ENCODE results near the gene FOSL1. TPM values are rescaled to one million over a fixed set of nuclear protein-coding genes. Genes with fewer than 3 reads are reported as not detected.

The FOSL1 gene
- total and polyA plus RNA-seq, 2 of the 13 experiments (the other 11 are each of a cell fraction or from before 2014, with no cell fraction given) = 4.0 to 4.1 TPM

GRCh38 chr11:65890324-65891218 lies 9.6 kb downstream of the FOSL1 start, which contains the start of gene CCDC85B (continued):
- TF ChIP-seq KIAA2018 (CRISPR knock-in tag; IDR thresholded peaks at IDR 0.05; ENCODE audit: borderline replicate concordance) = no peak
- no peak; the same call in 1 of the 2 replicates for TF ChIP-seq TGIF2 (CRISPR knock-in tag; IDR thresholded peaks at IDR 0.05)
- no peak for TF ChIP-seq TCF12 (IDR thresholded peaks at IDR 0.05)
- TF ChIP-seq TCF12 (CRISPR knock-in tag; IDR thresholded peaks at IDR 0.05) = no peak; the same call in 1 of the 2 replicates
- no peak for TF ChIP-seq SNAI1 (CRISPR knock-in tag; IDR thresholded peaks at IDR 0.05; ENCODE audit: borderline replicate concordance)
- TF ChIP-seq RFX5 (IDR thresholded peaks at IDR 0.05; ENCODE audit: low read depth, low read length) = 0 out of 2 replicates have a peak, but pooled peaks have one; percentile 19
- TF ChIP-seq HDAC2 (CRISPR knock-in tag; IDR thresholded peaks at IDR 0.05) = no peak
- TF ChIP-seq EED (CRISPR knock-in tag; IDR thresholded peaks at IDR 0.05) = peak; percentile 80
- TF ChIP-seq GLMP (CRISPR knock-in tag; IDR thresholded peaks at IDR 0.05; ENCODE audit: borderline replicate concordance) = no peak
- no peak for TF ChIP-seq ZFP36L2 (CRISPR knock-in tag; IDR thresholded peaks at IDR 0.05)
- TF ChIP-seq ZNF878 (CRISPR knock-in tag; IDR thresholded peaks at IDR 0.05) = peak; percentile 46; the same call in 1 of the 2 replicates
- peak; percentile 97; the same call in 1 of the 2 replicates for TF ChIP-seq ZNF790 (CRISPR knock-in tag; IDR thresholded peaks at IDR 0.05; ENCODE audit: borderline replicate concordance)
- TF ChIP-seq DR1 (CRISPR knock-in tag; IDR thresholded peaks at IDR 0.05) = peak; percentile 57
- TF ChIP-seq STAT5B (CRISPR knock-in tag; IDR thresholded peaks at IDR 0.05) = no peak
- TF ChIP-seq ZNF570 (CRISPR knock-in tag; IDR thresholded peaks at IDR 0.05; ENCODE audit: borderline replicate concordance) = no peak
- 0 out of 2 replicates have a peak, but pooled peaks have one; percentile 25 for TF ChIP-seq ZFP91 (CRISPR knock-in tag; IDR thresholded peaks at IDR 0.05; ENCODE audit: borderline replicate concordance)
- TF ChIP-seq ZNF343 (CRISPR knock-in tag; IDR thresholded peaks at IDR 0.05) = peak; percentile 50; the same call in 1 of the 2 replicates
- TF ChIP-seq ZFP62 (CRISPR knock-in tag; IDR thresholded peaks at IDR 0.05) = no peak
